ENCODE measurements around the gene GLOD5. TPM values are rescaled to one million over a fixed set of nuclear protein-coding genes. Genes with fewer than 3 reads are reported as not detected.

The GLOD5 gene
- total RNA-seq, 1 donor from 2014 or later: not detected

DNA sequence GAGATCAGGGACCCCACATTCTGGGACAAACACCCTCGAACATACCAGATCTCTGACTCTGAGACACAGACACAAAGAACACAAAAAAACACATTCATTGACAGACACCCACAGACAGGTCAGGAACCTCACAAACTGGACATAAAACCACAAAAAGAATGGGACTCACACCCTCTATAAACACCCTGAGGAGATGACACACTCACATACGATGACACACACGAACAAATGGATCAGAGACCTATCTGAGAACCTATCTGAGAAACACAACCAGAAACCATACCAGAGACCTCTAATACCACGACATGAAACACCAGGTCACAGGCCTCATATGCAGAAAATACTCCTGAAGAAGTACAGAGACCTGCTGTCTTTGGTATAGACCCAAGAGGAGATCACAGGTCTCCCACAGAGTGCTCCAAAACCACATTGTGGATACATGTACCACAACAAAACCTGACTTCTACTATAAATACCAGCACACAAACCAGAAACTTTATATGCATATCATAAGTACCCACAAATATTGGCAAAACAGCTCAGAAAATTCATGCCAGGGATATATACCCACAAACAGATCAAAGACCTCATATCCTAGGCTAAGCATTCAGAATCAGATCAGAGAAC, 45.6 kb upstream of the GLOD5 start:
- TF ChIP-seq CTCF (IDR thresholded peaks at IDR 0.05; ENCODE audit: partially characterized antibody, unreplicated experiment): no peak
- Mint-ChIP-seq H3K27ac (ENCODE audit: unreplicated experiment) (peak overlapping the region; percentile 96), H3K4me1 (ENCODE audit: low read depth, unreplicated experiment) (peaks cover 27% of the 10 kb centered on the region), H3K4me3 (ENCODE audit: unreplicated experiment) (peak overlapping the region; percentile 75), H3K9me3 (ENCODE audit: unreplicated experiment) (peaks cover 17% of the 10 kb centered on the region), H3K27me3 (ENCODE audit: unreplicated experiment) (peaks cover 22% of the 10 kb centered on the region), H3K36me3 (ENCODE audit: unreplicated experiment) (no peaks in the 10 kb centered on the region)
- no peak for DNase-seq

- no peak overlapping the region for H3K27ac Mint-ChIP-seq (ENCODE audit: unreplicated experiment)
- DNase-seq: no peak
- no peak for TF ChIP-seq CTCF (IDR thresholded peaks at IDR 0.05; ENCODE audit: partially characterized antibody, unreplicated experiment)
- peaks cover 9% of the 10 kb centered on the region for H3K4me1 Mint-ChIP-seq (ENCODE audit: low read depth, unreplicated experiment)
- H3K4me3 Mint-ChIP-seq (ENCODE audit: unreplicated experiment): no peak overlapping the region
- no peaks in the 10 kb centered on the region for H3K36me3 Mint-ChIP-seq (ENCODE audit: unreplicated experiment)
- H3K9me3 Mint-ChIP-seq (ENCODE audit: unreplicated experiment): peaks cover 6% of the 10 kb centered on the region
- peaks cover 6% of the 10 kb centered on the region for H3K27me3 Mint-ChIP-seq (ENCODE audit: unreplicated experiment)
Observed at GRCh38 chrX:48719958-48720357, 41.6 kb upstream of the GLOD5 start.

GRCh38 chrX:48720577-48721250, 40.8 kb upstream of the GLOD5 start:
- Mint-ChIP-seq H3K27me3 (ENCODE audit: unreplicated experiment) (peaks cover 2% of the 10 kb centered on the region), H3K4me1 (ENCODE audit: low read depth, unreplicated experiment) (peaks cover 3% of the 10 kb centered on the region), H3K36me3 (ENCODE audit: unreplicated experiment) (no peaks in the 10 kb centered on the region), H3K4me3 (ENCODE audit: unreplicated experiment) (no peak overlapping the region), H3K27ac (ENCODE audit: unreplicated experiment) (no peak overlapping the region), H3K9me3 (ENCODE audit: unreplicated experiment) (peaks cover 4% of the 10 kb centered on the region)
- no peak for DNase-seq
- TF ChIP-seq CTCF (IDR thresholded peaks at IDR 0.05; ENCODE audit: partially characterized antibody, unreplicated experiment): no peak

DNA sequence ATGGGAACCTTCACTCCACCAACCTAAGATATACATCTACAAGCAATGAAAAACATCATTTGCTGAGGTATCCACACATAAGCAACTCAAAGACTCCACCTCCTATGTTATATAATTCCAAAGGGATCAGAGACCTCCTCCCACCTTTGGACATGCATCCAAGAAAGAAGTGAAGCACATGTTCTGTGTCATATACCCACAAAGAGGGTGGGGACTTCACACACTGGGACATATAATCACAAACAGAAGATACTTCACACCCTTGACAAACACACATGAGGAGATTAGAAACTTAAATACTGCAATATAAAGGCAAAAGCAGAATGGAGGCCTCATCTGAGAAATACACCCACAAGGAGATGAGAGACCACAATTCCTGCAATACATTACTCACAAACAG, 39.6 kb upstream of the GLOD5 start:
- no peaks in the 10 kb centered on the region for H3K36me3 Mint-ChIP-seq (ENCODE audit: unreplicated experiment)
- no peak overlapping the region for H3K4me3 Mint-ChIP-seq (ENCODE audit: unreplicated experiment)
- no peak for DNase-seq
- no peak overlapping the region for H3K27ac Mint-ChIP-seq (ENCODE audit: unreplicated experiment)
- TF ChIP-seq CTCF (IDR thresholded peaks at IDR 0.05; ENCODE audit: partially characterized antibody, unreplicated experiment): no peak
- peaks cover 3% of the 10 kb centered on the region for H3K9me3 Mint-ChIP-seq (ENCODE audit: unreplicated experiment)
- peaks cover 2% of the 10 kb centered on the region for H3K27me3 Mint-ChIP-seq (ENCODE audit: unreplicated experiment)
- no peaks in the 10 kb centered on the region for H3K4me1 Mint-ChIP-seq (ENCODE audit: low read depth, unreplicated experiment)

DNA sequence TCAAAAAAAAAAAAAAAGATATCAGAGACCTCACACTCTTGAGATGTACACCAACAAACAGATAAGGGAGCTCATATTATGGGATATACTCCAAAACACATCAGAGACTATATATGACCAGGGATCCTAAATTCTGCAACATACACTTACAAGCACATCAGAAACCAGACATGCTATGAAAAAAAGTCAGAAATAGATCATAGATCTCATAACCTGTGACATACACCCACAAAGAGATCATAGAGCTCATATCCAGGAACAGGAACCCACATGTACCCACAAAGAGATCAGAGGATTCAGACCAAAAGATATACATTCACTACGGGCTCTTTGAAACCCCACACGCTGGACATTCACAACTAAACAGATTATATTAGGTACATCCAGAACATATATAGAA, 35.0 kb upstream of the GLOD5 start:
- Mint-ChIP-seq H3K4me1 (ENCODE audit: low read depth, unreplicated experiment) (no peaks in the 10 kb centered on the region), H3K36me3 (ENCODE audit: unreplicated experiment) (no peaks in the 10 kb centered on the region), H3K27me3 (ENCODE audit: unreplicated experiment) (no peaks in the 10 kb centered on the region), H3K4me3 (ENCODE audit: unreplicated experiment) (no peak overlapping the region), H3K27ac (ENCODE audit: unreplicated experiment) (no peak overlapping the region), H3K9me3 (ENCODE audit: unreplicated experiment) (peaks cover 2% of the 10 kb centered on the region)
- no peak for TF ChIP-seq CTCF (IDR thresholded peaks at IDR 0.05; ENCODE audit: partially characterized antibody, unreplicated experiment)
- DNase-seq: no peak
